Measurements from ENCODE around the gene CLEC2D.

GRCh38 chr12:9710584-9711375, 41.3 kb downstream of the CLEC2D start:
- TF ChIP-seq, protein P1, sequence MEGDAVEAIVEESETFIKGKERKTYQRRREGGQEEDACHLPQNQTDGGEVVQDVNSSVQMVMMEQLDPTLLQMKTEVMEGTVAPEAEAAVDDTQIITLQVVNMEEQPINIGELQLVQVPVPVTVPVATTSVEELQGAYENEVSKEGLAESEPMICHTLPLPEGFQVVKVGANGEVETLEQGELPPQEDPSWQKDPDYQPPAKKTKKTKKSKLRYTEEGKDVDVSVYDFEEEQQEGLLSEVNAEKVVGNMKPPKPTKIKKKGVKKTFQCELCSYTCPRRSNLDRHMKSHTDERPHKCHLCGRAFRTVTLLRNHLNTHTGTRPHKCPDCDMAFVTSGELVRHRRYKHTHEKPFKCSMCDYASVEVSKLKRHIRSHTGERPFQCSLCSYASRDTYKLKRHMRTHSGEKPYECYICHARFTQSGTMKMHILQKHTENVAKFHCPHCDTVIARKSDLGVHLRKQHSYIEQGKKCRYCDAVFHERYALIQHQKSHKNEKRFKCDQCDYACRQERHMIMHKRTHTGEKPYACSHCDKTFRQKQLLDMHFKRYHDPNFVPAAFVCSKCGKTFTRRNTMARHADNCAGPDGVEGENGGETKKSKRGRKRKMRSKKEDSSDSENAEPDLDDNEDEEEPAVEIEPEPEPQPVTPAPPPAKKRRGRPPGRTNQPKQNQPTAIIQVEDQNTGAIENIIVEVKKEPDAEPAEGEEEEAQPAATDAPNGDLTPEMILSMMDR (conservative IDR thresholded peaks at IDR 0.05; ENCODE audit: low read length), result 0 out of 2 replicates have a peak, but pooled peaks have one; percentile 26
- no peak for TF ChIP-seq EZH2phosphoT487 (IDR thresholded peaks at IDR 0.05; ENCODE audit: borderline replicate concordance, low read depth, low read length)

Measured in OCI-LY7 (cell line).